ENCODE measurements around the gene PRKCQ.

The PRKCQ gene

GRCh38 chr10:6617309-6618076 lies 37.4 kb upstream of the PRKCQ start:
- H3K4me3 ChIP-seq (ENCODE audit: low read depth, low read length) = no peak overlapping the region
- TF ChIP-seq CTCF (IDR thresholded peaks at IDR 0.05; ENCODE audit: low read depth, low read length) = no peak

- TF ChIP-seq CTCF (IDR thresholded peaks at IDR 0.05; ENCODE audit: low read depth, low read length) = no peak
Measured at GRCh38 chr10:6615971-6616370, 35.9 kb upstream of the PRKCQ start.

GRCh38 chr10:6612371-6612770 lies 32.3 kb upstream of the PRKCQ start:
- no peak for TF ChIP-seq CTCF (IDR thresholded peaks at IDR 0.05; ENCODE audit: low read depth, low read length)
- H3K4me3 ChIP-seq (ENCODE audit: low read depth, low read length) = no peak overlapping the region

More at GRCh38 chr10:6615971-6616370, 35.9 kb upstream of the PRKCQ start:
- no peak overlapping the region for H3K4me3 ChIP-seq (ENCODE audit: low read depth, low read length)

- no peak for TF ChIP-seq CTCF (IDR thresholded peaks at IDR 0.05; ENCODE audit: low read depth, low read length)
- H3K4me3 ChIP-seq (ENCODE audit: low read depth, low read length) = no peak overlapping the region
Measured at GRCh38 chr10:6610647-6611046, 30.6 kb upstream of the PRKCQ start.

- no peak overlapping the region for H3K4me3 ChIP-seq (ENCODE audit: low read depth, low read length)
- no peak for TF ChIP-seq CTCF (IDR thresholded peaks at IDR 0.05; ENCODE audit: low read depth, low read length)
Measured at GRCh38 chr10:6609625-6610024, 29.5 kb upstream of the PRKCQ start.

GRCh38 chr10:6607778-6608177 lies 27.7 kb upstream of the PRKCQ start:
- TF ChIP-seq CTCF (IDR thresholded peaks at IDR 0.05; ENCODE audit: low read depth, low read length) = no peak
- H3K4me3 ChIP-seq (ENCODE audit: low read depth, low read length) = no peak overlapping the region

- TF ChIP-seq CTCF (IDR thresholded peaks at IDR 0.05; ENCODE audit: low read depth, low read length) = no peak
- no peak overlapping the region for H3K4me3 ChIP-seq (ENCODE audit: low read depth, low read length)
Measured at GRCh38 chr10:6607182-6607581, 27.1 kb upstream of the PRKCQ start.
